Measurements from ENCODE around the gene ZNF143. TPM values are rescaled to one million over a fixed set of nuclear protein-coding genes. Genes with fewer than 3 reads are reported as not detected.
A peak's percentile ranks its signal among the peaks of the same experiment; 100 is the strongest.

ZNF143 gene
- total RNA-seq, 2 donors from 2014 or later, result 34.6 to 44.4 TPM

DNA sequence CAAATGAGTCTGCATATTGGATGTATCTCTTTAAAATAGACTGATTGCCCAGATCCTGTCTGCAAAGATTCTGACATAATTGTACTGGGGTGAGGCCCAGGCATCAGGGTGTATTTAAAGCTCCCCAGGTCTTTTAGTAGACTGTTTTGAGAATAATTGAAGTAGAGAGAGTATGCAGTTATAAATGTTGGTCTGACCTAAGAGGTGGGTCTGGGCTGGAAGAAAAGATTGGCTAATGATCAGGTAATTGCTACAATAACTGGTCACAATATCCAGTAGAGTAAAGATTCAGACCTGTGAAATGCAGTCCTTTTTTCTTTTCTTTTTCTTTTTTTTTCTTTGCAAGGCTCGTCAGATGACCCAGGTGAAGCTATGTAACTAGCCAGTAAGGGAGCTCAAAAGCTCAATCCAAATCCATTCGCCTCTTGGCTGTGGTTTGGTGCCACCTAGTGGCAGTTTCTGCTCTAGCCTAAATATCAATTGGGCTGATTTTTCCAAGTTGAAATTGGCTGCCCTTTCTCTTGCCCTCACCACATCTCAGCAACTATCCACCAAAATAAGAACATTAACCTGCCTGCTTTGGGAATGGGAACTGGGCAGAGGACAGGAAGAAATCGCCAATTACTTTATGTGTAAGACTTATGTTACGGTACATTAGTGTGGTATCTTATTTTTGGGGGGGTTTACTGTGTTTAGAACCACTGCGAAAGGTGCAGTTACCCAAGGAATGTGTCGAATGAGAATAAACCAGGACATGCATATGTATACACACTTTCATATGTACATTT, 45.9 kb downstream of the ZNF143 start:
- Histone ChIP-seq H3K4me1 (ENCODE audit: control insufficient read depth, insufficient read depth, low read length) (no peaks in the 10 kb centered on the region), H3K9me3 (ENCODE audit: control insufficient read depth, low read length) (no peaks in the 10 kb centered on the region), H3K4me3 (ENCODE audit: low read length) (no peak overlapping the region), H3K27ac (ENCODE audit: low read depth, low read length) (no peak overlapping the region), H3K36me3 (ENCODE audit: control insufficient read depth, insufficient read depth, low read length) (peaks cover 40% of the 10 kb centered on the region), H3K9ac (ENCODE audit: extremely low read depth, low read length, poor library complexity, severe bottlenecking) (no peak overlapping the region), H3K27me3 (ENCODE audit: control insufficient read depth, insufficient read depth, low read length, poor library complexity, severe bottlenecking) (no peaks in the 10 kb centered on the region)
- H3K9me3 Mint-ChIP-seq, result no peaks in the 10 kb centered on the region
- 37 to 52% methylated on average over 4 to 6 of the region's 6 CpGs for WGBS, 2 experiments (ENCODE audit: insufficient coverage in 1 of 2, insufficient read length in 1 of 2)
- no peaks in the 10 kb centered on the region for H3K27me3 Mint-ChIP-seq (ENCODE audit: insufficient read depth)
- peaks cover 31% of the 10 kb centered on the region for H3K36me3 Mint-ChIP-seq (ENCODE audit: low read depth)
- peak overlapping the region; percentile 81 for H3K27ac Mint-ChIP-seq
- TF ChIP-seq, protein P1, sequence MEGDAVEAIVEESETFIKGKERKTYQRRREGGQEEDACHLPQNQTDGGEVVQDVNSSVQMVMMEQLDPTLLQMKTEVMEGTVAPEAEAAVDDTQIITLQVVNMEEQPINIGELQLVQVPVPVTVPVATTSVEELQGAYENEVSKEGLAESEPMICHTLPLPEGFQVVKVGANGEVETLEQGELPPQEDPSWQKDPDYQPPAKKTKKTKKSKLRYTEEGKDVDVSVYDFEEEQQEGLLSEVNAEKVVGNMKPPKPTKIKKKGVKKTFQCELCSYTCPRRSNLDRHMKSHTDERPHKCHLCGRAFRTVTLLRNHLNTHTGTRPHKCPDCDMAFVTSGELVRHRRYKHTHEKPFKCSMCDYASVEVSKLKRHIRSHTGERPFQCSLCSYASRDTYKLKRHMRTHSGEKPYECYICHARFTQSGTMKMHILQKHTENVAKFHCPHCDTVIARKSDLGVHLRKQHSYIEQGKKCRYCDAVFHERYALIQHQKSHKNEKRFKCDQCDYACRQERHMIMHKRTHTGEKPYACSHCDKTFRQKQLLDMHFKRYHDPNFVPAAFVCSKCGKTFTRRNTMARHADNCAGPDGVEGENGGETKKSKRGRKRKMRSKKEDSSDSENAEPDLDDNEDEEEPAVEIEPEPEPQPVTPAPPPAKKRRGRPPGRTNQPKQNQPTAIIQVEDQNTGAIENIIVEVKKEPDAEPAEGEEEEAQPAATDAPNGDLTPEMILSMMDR (conservative IDR thresholded peaks at IDR 0.05), result peak; percentile 96
- peaks cover 15% of the 10 kb centered on the region for H3K4me1 Mint-ChIP-seq
- no peak overlapping the region for H3K4me3 Mint-ChIP-seq
- peak; percentile 93 for DNase-seq

- Histone ChIP-seq H3K4me3 (ENCODE audit: low read length) (no peak overlapping the region), H3K36me3 (ENCODE audit: control insufficient read depth, insufficient read depth, low read length) (peaks cover 39% of the 10 kb centered on the region), H3K27ac (ENCODE audit: low read depth, low read length) (no peak overlapping the region), H3K27me3 (ENCODE audit: control insufficient read depth, insufficient read depth, low read length, poor library complexity, severe bottlenecking) (no peaks in the 10 kb centered on the region), H3K4me1 (ENCODE audit: control insufficient read depth, insufficient read depth, low read length) (no peaks in the 10 kb centered on the region), H3K9ac (ENCODE audit: extremely low read depth, low read length, poor library complexity, severe bottlenecking) (no peak overlapping the region), H3K9me3 (ENCODE audit: control insufficient read depth, low read length) (no peaks in the 10 kb centered on the region)
- Mint-ChIP-seq H3K9me3 (no peaks in the 10 kb centered on the region), H3K27ac (peak overlapping the region; percentile 48), H3K36me3 (ENCODE audit: low read depth) (peaks cover 33% of the 10 kb centered on the region), H3K4me1 (peaks cover 17% of the 10 kb centered on the region), H3K27me3 (ENCODE audit: insufficient read depth) (no peaks in the 10 kb centered on the region), H3K4me3 (no peak overlapping the region)
- WGBS, 2 experiments (ENCODE audit: insufficient coverage in 1 of 2, insufficient read length in 1 of 2), result 100% methylated on average over 1 of the region's 1 CpG; no CpG with 5 or more reads in 1 of the 2 experiments
- TF ChIP-seq, protein P1 (conservative IDR thresholded peaks at IDR 0.05), result no peak
- no peak for DNase-seq
These were observed 46.4 kb downstream of the ZNF143 start for GRCh38 chr11:9507277-9507580.

- Histone ChIP-seq H3K27ac (ENCODE audit: low read depth, low read length) (no peak overlapping the region), H3K27me3 (ENCODE audit: control insufficient read depth, insufficient read depth, low read length, poor library complexity, severe bottlenecking) (no peaks in the 10 kb centered on the region), H3K4me1 (ENCODE audit: control insufficient read depth, insufficient read depth, low read length) (peaks cover 3% of the 10 kb centered on the region), H3K9ac (ENCODE audit: extremely low read depth, low read length, poor library complexity, severe bottlenecking) (no peak overlapping the region), H3K36me3 (ENCODE audit: control insufficient read depth, insufficient read depth, low read length) (peaks cover 50% of the 10 kb centered on the region), H3K4me3 (ENCODE audit: low read length) (no peak overlapping the region), H3K9me3 (ENCODE audit: control insufficient read depth, low read length) (no peaks in the 10 kb centered on the region)
- Mint-ChIP-seq H3K9me3 (no peaks in the 10 kb centered on the region), H3K27ac (peak overlapping the region; percentile 4), H3K4me3 (no peak overlapping the region), H3K4me1 (peaks cover 22% of the 10 kb centered on the region), H3K36me3 (ENCODE audit: low read depth) (peaks cover 34% of the 10 kb centered on the region), H3K27me3 (ENCODE audit: insufficient read depth) (no peaks in the 10 kb centered on the region)
- TF ChIP-seq, protein P1 (conservative IDR thresholded peaks at IDR 0.05), result no peak
- 90 to 100% methylated on average over 2 of the region's 2 CpGs for WGBS, 2 experiments (ENCODE audit: insufficient coverage in 1 of 2, insufficient read length in 1 of 2)
- no peak for DNase-seq
These were observed 48.2 kb downstream of the ZNF143 start for GRCh38 chr11:9509041-9509440.
